Dedifferentiated amniotic fluid mesenchymal stem cell (primary cell): Measurements from ENCODE around the gene ARID5B.

Experiments used
- DNase-seq: peaks from one replicate; pipeline ENCODE4 v3.0.0-alpha.2; 2016; ENCODE audit errors: extremely low spot score

ARID5B gene

DNA sequence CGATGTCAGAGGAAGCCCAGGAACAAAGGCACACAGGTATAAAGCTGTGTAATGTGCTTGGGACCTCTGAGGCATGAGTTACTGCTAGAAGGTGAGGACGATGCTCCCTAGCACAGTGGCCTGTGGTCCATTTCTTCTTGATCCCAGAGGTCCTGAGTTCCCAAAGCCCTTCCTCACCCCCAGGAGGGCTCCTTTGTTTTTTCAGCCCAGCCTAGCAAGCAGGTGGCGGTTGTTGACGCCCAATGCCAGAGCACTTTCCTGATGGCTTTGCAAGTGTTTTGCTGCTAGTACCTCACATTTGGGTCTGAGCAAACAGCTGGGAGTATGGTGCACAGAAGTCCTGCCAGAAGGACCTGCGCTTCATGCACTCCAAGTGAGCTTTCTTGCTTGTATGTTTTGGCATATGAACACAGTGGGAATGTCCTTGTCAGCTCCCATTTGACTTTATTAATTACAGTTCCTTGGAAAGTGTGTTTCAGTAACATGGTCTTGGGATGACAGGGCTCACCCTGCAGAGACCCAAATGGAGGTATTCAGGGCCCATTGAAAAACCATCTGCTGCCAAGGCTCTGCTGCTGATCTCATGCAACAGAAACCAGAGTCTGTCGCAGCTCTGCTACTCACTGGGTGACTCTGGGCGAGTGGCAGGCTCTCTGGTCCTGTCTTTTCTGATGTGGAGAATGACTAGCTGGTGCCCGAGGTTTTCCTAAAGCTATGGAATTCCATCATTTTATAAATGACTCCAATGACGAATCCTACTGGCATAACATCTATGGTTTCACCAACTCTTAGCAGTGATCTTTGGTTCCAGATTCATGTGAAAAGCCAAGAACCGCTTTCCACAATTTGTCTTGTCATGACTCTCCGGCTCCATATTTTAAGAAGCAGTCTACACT lies 134.9 kb downstream of the ARID5B start:
- no peak for DNase-seq

DNA sequence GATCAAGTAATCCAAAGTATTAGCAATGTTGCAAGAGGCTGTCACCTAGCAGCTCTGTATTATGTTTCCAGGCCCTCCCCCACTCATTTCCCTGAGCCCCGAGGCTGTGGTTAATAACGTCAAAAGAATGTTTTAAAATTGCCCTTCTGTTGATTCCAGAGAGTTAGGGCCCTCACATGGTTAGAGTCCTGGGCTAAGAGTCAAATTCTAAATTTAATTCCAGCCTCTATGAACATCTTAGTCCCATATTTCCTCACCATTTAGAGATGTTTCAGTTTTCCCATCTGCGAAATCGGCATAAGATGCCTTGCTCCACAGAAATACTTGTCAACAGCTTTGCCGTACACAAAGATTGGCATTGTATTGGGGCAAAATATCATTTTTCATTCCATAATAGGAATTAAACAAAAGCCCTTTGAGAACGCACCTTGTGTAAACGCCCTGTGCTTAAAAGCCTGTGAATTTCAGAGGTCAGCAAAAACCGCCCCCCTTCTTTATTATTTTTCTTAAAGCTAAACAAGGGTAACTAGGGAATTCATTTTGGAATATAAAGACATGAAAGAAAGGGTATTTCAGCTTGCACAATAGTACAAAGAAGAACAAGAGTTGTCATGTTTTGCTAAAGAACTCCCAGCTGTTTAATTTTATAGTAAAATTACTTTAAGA lies 135.8 kb downstream of the ARID5B start:
- DNase-seq = no peak

DNA sequence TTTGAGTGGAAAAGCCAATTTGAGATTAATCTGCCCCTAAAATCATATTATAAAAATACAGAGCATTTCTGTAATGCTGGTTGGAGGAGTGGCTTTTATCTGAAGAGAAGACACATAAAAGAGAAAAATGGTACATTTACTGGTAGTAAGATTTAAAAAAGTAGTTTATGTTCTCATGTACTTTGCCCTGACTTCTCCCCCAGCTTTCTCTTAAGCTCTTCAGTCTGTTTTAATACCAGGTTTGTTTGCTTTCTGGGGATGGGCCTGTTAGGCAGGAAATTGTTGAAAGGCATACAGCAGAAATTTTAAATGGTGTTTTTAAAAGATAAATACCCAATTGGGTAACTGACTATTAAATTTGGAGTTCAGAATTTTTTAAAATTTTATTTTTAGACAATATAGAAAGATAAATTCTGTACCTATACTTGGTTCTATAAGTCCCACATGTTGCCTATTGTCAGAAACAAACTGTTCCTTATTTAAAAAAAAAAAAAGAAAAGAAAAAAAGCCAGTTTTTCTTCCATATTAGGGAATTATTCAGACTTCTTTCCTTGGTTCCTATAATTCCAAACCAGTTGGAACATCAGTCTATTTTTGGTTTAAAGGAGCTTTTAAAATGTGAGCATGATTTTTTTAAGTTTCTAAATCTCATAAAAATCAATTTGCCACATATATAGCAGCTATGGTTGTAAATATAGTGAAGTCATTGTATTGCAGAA lies 136.6 kb downstream of the ARID5B start:
- DNase-seq = no peak

DNA sequence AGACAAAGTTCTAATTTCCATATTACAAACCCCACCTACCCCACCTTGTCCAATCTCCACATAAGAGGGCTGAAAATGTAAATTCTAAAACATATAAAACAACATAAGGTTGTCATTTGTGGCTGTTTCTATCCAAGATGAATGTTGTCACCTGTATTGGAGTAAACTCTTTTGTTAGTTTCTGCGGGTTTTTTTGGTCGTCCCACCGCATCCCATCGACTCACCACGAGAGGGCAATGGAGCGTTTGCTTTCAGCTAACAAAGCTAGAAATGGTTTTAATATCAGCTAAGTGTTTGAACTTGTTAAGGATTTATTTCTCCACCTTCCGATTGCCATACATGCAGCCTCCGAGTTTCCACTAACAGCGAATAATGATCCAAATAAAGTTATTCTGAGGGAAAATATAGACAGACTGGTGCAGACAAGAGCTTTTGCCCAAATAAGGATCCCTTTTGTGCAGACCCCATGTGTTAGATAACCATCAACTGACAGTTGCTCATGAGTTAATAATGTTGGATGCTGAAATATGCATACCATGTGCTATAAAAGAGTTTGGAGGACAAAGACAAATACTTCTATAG lies 137.2 kb downstream of the ARID5B start:
- DNase-seq = peak; percentile 68

DNA sequence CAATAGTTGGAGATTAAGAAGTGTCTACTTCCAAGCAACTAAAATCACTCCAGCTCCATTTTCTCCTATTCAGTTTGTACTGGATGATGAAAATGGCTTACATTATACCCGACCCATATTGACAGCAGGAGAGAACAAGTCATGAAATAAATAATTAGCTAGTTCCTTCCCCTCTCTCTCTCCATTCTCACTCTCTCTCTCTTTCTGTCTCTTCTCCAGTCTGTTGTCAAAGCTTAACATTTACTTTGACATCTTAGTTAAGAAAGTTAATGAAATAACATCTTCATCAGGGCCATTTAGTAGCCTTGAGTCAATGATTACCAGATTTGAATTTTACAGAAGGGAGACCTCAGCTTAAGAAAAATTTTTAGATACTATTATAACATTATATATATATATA lies 138.5 kb downstream of the ARID5B start:
- no peak for DNase-seq

DNA sequence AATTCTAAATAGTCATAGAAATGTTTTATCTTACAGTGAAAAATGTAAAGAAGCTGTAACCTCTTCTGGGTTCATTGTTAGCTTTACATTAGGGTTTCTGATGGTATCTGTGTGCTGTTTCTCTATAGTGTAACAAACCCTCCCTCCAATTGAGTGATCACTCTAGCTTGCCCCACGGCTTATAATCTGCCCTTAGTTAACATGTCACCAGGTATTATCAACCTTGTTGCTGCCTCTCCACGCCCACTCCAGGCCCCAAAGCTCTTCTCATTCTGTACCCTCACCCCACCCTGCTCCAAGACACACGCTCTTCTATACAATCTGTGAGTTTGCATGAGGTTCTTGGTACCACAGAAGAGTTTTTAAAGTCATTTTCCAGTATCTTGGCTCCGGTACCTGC lies 139.4 kb downstream of the ARID5B start:
- DNase-seq = no peak

DNA sequence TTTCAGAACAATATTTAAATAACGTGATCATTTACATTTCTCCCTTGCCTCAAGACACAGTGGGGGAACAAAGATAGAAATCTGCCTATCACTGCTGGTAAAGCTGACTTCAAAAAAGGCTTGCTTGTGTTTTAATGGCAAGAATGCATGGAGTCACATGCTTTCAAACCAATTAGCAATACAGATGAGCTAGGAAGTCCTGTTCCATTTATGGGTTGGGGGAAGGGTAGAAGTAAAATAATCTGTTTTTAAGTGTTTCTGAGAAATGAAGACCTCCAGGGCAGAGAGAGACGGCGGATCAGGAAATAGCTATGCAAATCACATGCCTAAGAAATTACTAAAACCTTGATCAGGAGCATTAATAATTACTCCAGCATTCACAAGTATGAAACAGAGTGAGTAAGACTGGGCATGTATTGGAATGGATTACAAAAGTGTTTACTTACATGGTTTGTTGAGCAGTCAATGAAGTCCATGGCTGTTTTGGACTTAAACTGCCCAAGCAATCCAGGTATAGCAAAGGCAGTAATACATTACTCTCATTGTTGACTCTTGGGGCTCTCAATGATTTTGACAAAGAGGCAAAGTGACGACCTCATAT lies 142.0 kb downstream of the ARID5B start:
- no peak for DNase-seq

DNA sequence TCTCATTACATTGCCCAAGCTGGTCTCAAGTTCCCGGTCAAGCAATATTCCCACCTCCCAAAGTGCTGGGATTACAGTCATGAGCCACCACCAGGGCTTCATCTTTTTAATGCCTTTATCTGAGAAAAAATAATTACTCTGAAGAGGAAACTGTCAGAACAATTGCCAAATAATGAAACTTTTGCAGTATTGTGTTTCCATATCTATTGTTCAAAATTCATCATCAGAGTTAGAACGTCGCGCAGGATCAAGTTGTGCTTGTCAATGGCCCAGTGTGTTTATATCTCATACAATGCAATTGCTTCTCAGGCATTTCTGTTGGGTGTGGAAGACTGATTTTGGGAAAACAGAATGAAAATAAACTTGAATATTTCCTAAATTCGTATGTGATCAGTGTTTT lies 143.1 kb downstream of the ARID5B start:
- DNase-seq = no peak

DNA sequence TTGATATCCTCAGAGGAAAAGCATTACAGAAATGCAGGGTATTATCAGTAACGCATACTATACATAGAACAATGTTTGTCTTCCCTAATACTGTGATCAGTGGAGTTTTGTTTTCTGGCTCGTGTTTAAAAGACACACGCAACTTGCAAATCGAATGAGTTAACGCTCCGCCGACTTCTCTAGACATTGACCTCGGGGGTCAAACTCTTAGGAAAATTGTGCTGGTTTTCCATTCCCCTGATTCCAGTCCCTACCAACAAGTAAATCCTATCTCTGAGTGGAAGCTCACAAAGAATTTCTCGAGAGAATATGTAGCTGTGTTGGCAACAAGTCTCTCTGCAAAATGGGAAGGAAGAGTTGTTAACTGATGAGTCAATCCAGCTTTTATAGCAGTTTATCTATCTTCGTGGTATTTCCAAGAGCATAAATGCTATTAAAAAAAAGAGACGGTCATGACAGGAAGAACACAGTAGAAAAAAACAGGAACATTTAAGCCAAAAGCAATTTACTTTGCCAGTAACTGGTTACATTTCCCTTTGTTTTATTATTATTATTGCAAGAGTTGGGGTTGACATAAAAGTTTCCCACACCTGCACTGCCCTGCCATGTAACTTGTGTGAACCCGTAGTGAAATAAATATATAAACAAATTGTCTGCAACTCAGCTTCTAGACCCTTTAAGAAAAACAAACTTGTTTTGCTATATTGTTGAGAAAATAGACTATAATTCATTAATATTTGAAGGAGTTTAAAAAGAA lies 144.4 kb downstream of the ARID5B start:
- peak; percentile 47 for DNase-seq

DNA sequence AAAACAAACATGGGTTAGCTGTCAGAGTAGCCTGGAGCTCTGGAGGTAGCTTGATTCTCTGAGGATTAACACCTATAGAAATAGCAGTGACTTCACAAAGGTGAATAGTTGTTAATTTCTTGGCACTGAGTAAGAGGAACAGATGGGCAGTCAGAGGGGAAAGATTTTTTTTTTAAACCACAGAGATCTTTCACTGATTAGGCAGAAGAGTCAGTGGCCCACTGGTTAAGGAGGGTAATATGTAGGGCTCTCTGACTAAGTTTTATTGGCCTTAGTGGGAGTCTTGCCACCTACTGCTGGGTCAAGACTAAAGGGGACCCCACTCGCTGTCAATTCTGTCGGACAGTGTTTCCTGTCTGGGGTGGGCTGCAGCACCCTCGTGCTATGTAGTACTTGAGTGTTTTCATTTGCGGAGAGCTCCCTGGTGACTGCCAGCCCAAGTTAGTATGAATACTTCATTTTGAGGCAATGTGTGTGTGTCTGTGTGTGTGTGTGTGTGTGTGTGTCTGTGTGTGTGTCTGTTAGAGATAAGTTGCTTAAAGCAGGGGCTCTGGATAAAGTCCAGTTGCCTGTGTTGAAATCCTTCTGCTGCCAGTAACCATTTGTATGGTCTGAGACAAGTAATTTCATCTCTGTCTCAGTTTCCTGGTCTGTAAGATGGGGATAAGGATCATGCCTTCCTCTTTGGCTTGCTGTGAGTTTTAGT lies 145.2 kb downstream of the ARID5B start:
- no peak for DNase-seq

DNA sequence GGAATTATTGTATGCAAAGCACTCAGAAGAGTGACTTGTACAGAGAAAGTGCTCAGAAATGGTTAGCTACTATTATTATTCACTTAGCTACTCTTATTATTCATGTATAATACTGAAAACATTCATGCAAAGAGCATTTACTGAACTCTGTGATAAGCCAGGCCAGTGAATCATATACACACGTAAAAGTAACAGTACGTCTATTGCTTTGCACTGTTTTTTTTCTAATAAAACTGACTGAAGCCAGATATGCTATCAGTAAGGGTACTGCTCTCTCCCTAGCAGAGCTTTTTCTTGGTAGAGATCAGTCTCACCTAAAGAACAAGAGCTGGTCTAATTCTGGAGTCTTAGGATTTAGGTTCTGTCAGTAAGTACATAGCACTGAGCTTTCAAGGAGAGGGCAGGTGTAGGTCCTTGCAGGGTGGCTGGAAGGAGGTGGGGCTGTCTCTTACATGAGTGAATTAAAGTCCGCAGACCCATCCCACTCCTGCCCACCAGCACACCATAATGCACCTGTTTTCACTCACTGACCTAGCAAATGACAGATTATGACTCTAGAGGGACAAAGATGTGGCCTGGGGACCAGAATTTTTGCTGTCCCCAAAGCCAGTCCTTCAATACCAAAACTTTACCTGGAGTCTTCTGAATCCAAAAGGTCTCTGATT lies 145.9 kb downstream of the ARID5B start:
- no peak for DNase-seq

DNA sequence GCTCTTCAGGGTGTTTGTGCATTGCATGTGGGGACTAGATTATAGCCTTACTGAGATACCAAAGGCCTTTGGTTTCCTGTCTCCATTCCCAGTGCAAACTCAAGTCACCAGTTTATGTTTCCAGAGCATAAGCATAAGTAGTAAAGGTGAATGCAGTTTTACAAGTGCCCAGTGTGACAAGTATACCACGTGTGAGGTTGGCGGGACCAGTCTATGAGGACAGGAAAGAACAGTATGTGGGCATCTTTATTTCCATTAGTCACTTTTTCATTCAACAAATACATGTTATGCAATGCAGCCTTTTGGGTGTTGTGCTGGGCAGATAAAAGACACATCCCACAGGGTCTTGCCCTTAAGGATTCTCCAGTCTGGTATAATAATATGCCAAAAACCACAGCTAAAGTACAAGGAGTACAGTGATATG lies 146.5 kb downstream of the ARID5B start:
- no peak for DNase-seq

DNA sequence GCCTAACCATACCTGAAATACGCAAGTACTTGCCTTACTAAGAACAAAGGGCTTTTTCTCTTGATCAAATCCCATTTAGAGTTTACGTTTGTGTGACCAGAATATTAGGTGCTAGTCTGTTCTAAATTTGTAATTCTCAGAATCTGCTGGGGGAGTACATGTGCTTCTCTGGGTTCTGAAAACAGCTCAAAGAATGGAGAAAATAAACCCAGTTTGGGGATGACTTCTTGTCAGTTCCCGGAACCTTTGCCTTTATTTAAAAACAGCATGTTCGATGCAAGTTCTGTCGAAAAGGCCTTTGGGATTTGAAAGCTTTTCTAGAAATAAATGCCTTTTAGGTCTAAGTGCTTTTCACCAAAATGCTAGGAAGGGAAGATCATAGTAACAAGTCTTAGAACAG lies 147.0 kb downstream of the ARID5B start:
- no peak for DNase-seq

DNA sequence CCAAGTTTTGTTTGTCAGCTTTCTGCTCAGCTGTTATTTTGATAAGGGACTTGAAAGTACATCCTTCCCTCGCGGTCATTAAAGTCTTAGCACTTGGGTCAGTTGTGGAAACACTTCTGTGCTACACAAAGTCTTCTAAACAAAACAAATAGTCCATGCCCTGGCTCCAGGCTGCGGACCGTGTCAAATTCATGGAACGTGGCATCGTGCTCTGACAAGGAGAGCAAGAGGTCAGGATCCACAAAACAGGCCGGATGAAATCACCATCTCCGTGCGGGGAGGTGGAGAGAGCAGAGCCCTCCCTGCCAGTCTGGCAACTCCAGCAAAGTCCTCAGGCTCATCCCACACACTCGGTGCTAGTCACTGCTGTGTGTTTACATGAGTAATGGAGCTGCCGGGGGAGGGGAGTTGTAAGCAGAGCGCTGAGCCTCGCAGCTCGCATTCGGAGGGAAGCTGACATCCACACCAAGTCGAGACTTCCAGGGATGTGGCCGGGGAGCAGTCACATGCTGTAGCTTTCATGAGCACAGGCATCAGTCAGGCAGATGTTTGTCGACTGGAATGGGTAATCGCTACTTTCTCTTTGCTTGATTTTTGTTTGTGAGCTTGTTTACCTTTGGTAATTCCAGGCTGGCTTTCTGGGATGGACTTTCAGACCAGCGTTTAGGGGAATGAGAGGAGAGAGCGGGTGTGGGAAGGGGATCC lies 147.6 kb downstream of the ARID5B start:
- peak; percentile 96 for DNase-seq

DNA sequence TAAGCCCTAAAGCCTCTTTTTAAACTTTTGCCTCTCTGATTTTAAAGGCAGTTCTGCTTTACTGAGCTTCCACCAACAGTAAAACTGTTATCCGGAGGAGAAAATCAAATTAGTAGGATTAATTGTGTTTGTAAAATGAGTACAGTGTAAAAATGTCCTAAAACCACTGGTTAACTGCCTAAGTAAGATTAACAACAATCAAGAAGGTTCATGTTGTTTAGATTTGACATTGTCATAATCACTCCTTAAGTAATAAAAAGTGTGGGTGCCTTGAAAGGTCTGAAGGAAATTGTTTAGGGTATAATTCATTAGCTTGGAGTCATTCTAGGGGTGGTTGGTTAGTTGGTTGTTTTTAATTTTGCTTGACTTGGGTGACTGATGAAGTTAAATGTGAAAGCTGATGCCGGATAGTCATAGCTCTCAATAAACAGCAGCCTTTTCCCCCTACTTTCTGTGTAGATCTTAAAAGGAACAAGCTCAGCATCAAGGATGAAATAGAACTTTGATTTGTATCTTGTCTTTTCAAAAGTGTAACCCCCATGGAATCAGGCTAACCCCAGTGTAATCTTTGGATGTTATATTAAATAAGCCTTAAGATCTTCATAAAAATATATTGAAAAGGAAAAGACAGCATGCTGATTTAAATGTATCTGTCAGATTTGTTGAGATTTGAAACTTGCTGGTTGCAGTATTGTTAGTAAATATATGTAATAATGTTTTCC lies 148.3 kb downstream of the ARID5B start:
- no peak for DNase-seq

DNA sequence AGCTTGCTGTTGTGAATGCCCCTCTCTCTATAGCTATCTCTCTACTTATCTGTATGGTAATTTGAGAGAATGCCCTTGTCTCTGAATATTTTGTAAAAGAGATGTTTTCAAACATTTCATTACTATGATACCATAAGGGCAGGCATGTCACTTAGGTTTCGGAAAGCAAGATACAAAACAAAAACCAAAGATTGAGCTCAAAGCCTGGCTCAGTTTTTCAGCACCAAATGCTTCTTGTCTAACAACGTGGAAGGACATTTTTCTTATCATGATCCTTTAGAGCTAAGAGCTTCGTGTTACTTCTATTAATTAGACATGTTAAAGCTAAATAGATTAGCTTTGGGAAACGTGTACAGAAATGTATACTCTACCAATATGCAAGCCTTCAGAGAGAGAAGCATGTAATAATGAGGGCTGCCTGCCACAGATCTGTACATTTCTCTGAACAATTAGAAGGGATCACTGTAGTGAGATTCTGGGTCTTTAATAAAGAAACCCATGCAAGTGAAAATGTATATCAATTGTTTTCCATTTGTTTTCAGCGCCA lies 148.9 kb downstream of the ARID5B start:
- no peak for DNase-seq

DNA sequence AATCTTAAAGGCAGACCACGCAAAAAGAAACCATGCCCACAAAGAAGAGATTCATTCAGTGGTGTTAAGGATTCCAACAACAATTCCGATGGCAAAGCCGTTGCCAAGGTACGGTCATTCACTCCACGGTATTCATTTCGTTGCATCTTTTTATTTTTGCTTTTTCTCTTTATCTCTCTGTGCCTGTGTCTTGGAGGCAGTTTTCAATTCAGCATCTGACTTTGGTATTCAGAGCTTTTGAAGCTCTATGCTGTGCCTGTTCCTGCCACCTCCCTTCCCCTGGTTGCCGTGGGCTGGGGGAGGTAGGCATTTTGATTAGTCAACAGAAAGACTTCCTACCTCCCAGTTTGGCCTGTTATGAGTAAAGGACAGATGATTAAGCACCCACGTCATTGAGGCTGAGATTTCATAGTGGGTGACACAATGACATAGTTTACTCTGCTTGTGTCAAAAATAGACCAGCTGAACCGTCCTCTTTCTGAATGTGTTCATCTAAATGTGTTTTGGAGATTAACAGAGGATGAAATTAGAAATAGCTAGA lies 149.5 kb downstream of the ARID5B start:
- peak; percentile 83 for DNase-seq

DNA sequence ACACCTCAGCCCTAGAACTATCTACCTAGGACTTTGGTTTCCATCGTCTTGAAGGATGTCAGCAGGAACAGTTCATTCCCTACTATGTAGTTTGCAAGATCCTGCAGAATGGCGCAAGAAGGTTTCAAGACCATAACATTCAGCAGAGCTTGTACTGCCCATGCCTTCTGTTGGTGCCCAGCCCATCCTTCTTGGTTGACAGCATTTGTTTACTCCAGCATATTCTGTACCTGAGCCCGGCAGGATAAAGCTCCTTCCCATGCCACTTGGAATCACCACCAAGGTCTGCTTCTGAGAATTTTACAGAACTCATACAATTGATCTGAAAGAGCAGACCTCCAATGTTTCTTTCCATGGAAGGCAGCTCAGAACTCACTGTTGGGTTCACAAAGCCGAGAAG lies 150.8 kb downstream of the ARID5B start:
- DNase-seq = no peak
